Mesendoderm (in vitro differentiated cells): ENCODE results near the gene HSPB2. TPM values are rescaled to one million over a fixed set of nuclear protein-coding genes. Genes with fewer than 3 reads are reported as not detected.
A peak's percentile ranks its signal among the peaks of the same experiment; 100 is the strongest.

Experiments
- DNase-seq: peaks from one replicate; pipeline ENCODE4 v3.0.0; 2013
- H2AK5ac ChIP-seq: 2 replicates; pipeline ENCODE4 v1.6.1; 2013; ENCODE audit warnings: low read length, inconsistent platforms
- H2BK120ac ChIP-seq: 2 replicates; pipeline ENCODE4 v1.6.1; 2013; ENCODE audit warnings: low read depth, mild to moderate bottlenecking, low read length, moderate library complexity, mixed read lengths
- H2BK15ac ChIP-seq: replicated peaks from 2 replicates; pipeline ENCODE4 v1.6.1; 2013; ENCODE audit warnings: low read depth, mild to moderate bottlenecking, moderate library complexity
- H2BK5ac ChIP-seq: 2 replicates; pipeline ENCODE4 v1.6.1; 2013; ENCODE audit warnings: low read length, inconsistent platforms
- H3K18ac ChIP-seq: 2 replicates; pipeline ENCODE4 v1.6.1; 2013; ENCODE audit warnings: mild to moderate bottlenecking, low read length, mixed read lengths
- H3K23ac ChIP-seq: one replicate; pipeline ENCODE4 v1.6.1; 2013; ENCODE audit warnings: low read length
- H3K27ac ChIP-seq: 2 replicates; pipeline ENCODE4 v1.5.1; 2013; ENCODE audit warnings: low read depth, mild to moderate bottlenecking, inconsistent platforms, low read length, moderate library complexity
- H3K27me3 ChIP-seq: 2 replicates; pipeline ENCODE4 v1.6.1; 2013; ENCODE audit warnings: low read length, control low read depth, mild to moderate bottlenecking, inconsistent platforms; ENCODE audit not compliant: insufficient read depth, poor library complexity
- H3K36me3 ChIP-seq: 2 replicates; pipeline ENCODE4 v1.6.1; 2013; ENCODE audit warnings: low read length, inconsistent platforms; ENCODE audit not compliant: control insufficient read depth, insufficient read depth
- H3K4ac ChIP-seq: one replicate; pipeline ENCODE4 v1.6.1; 2013; ENCODE audit warnings: low read depth, mild to moderate bottlenecking, low read length, moderate library complexity
- H3K4me1 ChIP-seq: 2 replicates; pipeline ENCODE4 v1.6.1; 2013; ENCODE audit warnings: low read depth, low read length, inconsistent platforms; ENCODE audit not compliant: control insufficient read depth
- H3K4me2 ChIP-seq: 2 replicates; pipeline ENCODE4 v1.6.1; 2013; ENCODE audit warnings: low read length
- H3K4me3 ChIP-seq: 2 replicates; pipeline ENCODE4 v1.5.1; 2013; ENCODE audit warnings: mild to moderate bottlenecking, low read length
- H3K56ac ChIP-seq: one replicate; pipeline ENCODE4 v1.6.1; 2013; ENCODE audit warnings: low read length
- H3K79me1 ChIP-seq: 2 replicates; pipeline ENCODE4 v1.6.1; 2013; ENCODE audit warnings: low read length, inconsistent platforms
- H3K79me2 ChIP-seq: 2 replicates; pipeline ENCODE4 v1.6.1; 2013; ENCODE audit warnings: mild to moderate bottlenecking, low read length; ENCODE audit not compliant: control insufficient read depth, insufficient read depth
- H3K9ac ChIP-seq: 2 replicates; pipeline ENCODE4 v1.6.1; 2013; ENCODE audit warnings: low read length, inconsistent platforms
- H4K5ac ChIP-seq: one replicate; pipeline ENCODE4 v1.6.1; 2013; ENCODE audit warnings: low read length
- H4K8ac ChIP-seq: one replicate; pipeline ENCODE4 v1.6.1; 2013; ENCODE audit warnings: low read depth, mild to moderate bottlenecking, control low read depth, low read length, moderate library complexity
- WGBS: extraction: QIAGEN DNeasy Blood & Tissue Kit; methylation state at CpG from one replicate; pipeline ENCODE4 v1.1.7; 2013; ENCODE audit warnings: low lambda C conversion rate, missing lambda C conversion rate; ENCODE audit not compliant: insufficient coverage; ENCODE audit errors: extremely low coverage; 5-methylcytosine and 5-hydroxymethylcytosine counted together
- small RNA-seq: library from polyadenylated mRNA; stranded (forward); fragments of <200 nt; extraction: miRNeasy Mini kit (QIAGEN cat#:217004); gene quantifications from one replicate; pipeline ENCODE3, GENCODE V24; 2013; ENCODE audit not compliant: insufficient read depth

HSPB2 gene

GRCh38 chr11:111960916-111961315, 48.4 kb downstream of the HSPB2 start:
- Histone ChIP-seq H3K4me2 (no peak overlapping the region), H3K27me3 (no peaks in the 10 kb centered on the region), H3K18ac (no peak overlapping the region), H3K4me3 (no peak overlapping the region), H4K8ac (no peak overlapping the region), H3K56ac (no peak overlapping the region), H3K27ac (no peak overlapping the region), H3K79me2 (no peaks in the 10 kb centered on the region), H3K9ac (no peak overlapping the region), H3K23ac (no peak overlapping the region), H3K79me1 (no peaks in the 10 kb centered on the region), H2BK15ac (no peak overlapping the region), H3K4ac (no peak overlapping the region), H3K36me3 (no peaks in the 10 kb centered on the region), H2AK5ac (no peak overlapping the region), H2BK120ac (no peak overlapping the region), H4K5ac (no peak overlapping the region), H2BK5ac (no peak overlapping the region), H3K4me1 (peaks cover 4% of the 10 kb centered on the region)
- WGBS: no CpG with 5 or more reads among the region's 5 CpGs
- DNase-seq: peak; percentile 37

DNA sequence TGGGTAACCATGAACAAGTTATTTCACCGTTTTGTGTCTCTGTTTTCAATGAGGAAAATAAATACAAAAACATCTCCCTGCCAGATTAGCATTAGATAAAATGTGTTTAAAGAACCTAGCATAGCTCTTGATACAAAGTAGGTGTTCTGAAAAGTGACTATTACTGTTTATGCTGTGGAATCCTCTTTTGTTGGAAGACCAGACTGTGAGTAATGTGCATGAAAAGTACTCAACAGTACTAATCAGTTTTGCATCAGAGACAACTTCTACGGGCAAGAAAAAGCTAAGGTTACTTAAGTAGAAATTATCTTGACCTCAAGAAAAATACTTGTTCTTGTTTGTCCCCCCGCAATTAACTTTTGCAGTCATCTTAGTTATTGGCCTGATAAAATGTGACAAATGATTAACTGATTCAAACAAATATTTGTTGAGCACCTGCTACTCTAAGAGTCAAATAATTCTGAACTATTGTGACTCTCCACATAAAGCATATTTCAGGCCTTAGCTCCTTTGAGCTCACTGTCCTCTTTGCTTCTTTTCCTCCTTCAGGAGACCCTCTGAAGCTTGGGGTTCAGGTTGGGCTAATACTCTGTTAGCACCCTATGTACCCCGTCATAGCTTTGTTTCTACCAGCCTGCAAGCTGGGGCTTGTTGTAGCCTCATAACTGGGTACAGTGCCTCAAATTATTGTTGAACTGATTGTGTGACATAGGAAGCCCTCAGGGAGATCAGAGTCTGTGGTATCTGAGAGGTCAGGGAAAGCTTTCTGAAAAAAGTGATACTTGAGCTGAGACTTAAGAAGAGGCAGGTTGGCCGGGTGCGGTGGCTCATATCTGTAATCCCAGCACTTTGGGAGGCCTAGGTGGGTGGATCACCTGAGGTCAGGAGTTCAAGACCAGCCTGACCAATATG, 49.1 kb downstream of the HSPB2 start:
- H4K8ac ChIP-seq: no peak overlapping the region
- no peak overlapping the region for H3K4me3 ChIP-seq
- no peaks in the 10 kb centered on the region for H3K79me1 ChIP-seq
- no peak overlapping the region for H2BK120ac ChIP-seq
- no peak overlapping the region for H3K9ac ChIP-seq
- no peak overlapping the region for H3K18ac ChIP-seq
- H3K4me2 ChIP-seq: no peak overlapping the region
- H3K4me1 ChIP-seq: peaks cover 4% of the 10 kb centered on the region
- no peak overlapping the region for H3K27ac ChIP-seq
- no peaks in the 10 kb centered on the region for H3K27me3 ChIP-seq
- H2AK5ac ChIP-seq: no peak overlapping the region
- H2BK5ac ChIP-seq: no peak overlapping the region
- H3K56ac ChIP-seq: no peak overlapping the region
- no peak for DNase-seq
- no peak overlapping the region for H2BK15ac ChIP-seq
- no peak overlapping the region for H3K23ac ChIP-seq
- WGBS: no CpG with 5 or more reads among the region's 6 CpGs
- H3K4ac ChIP-seq: no peak overlapping the region
- no peaks in the 10 kb centered on the region for H3K79me2 ChIP-seq
- H4K5ac ChIP-seq: no peak overlapping the region
- H3K36me3 ChIP-seq: no peaks in the 10 kb centered on the region

Small RNA genes within 50 kb of the gene (small RNA-seq; reads per million reads assigned to genes)
- gene C11orf52: not detected
- not detected for gene GNG5P3
- not detected for gene RNA5SP351
- gene RPL37AP8: not detected
